ENCODE measurements around the gene FBXW4. TPM values are rescaled to one million over a fixed set of nuclear protein-coding genes. Genes with fewer than 3 reads are reported as not detected.
"Not testable (repeated sequence)": the region's sequence is repeated elsewhere in the genome, so short reads cannot be mapped to it uniquely, and the experiment has no call there.

FBXW4 gene
- total RNA-seq, 1 donor from 2014 or later, result 21.9 TPM

DNA sequence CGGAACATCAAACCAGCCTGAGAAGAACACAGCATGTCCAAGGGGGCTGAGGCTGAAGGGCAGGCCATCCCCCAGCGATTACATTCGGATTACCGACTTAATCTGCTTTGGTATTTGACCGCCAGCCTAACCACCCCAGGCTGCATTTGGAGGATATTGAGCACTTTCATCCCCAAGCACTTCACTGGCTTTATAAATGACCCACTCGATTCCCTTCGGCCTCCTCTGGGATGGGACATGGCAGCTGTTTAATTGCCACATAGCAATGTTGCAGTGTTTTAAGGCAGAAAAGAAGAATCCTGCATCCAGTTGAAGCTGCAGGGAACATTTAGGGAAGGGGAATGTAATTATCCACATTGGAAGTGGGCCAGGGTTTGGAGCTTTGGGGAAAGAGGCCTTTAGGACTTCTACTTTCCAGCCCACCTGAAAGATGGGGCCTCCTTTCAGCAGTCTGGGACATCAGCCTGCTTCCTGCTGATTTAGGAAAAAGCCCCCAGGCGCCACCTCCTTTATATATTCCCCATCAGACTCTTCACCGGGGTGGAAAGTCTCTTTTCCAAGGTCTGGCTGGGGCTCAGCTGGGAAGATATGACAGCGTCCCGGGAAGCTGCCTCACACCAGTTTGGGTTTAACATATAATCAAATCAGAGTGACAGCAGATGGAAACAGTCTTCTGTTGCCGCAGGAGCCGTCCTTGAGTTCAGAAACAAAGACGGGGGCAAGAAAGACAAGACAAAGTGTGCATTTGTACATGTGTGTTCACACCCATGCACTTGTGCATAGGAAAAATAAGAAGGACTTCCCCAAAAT is 97.7 kb downstream of the FBXW4 start:
- Histone ChIP-seq H3K4me3 (ENCODE audit: insufficient read depth, low read depth, low read length) (no peak overlapping the region), H3K4me1 (ENCODE audit: insufficient read depth, low read length) (no peaks in the 10 kb centered on the region), H2AFZ (ENCODE audit: low read depth, low read length) (no peak overlapping the region), H3K4me2 (ENCODE audit: low read length) (no peak overlapping the region), H3K27ac (ENCODE audit: low read depth, low read length) (no peak overlapping the region), H3K27me3 (ENCODE audit: insufficient read depth, low read length) (no peaks in the 10 kb centered on the region), H3K9ac (ENCODE audit: low read length) (no peak overlapping the region), H3K79me2 (ENCODE audit: insufficient read depth, low read length) (no peaks in the 10 kb centered on the region), H3K36me3 (ENCODE audit: insufficient read depth, low read length) (no peaks in the 10 kb centered on the region), H4K20me1 (ENCODE audit: insufficient read depth, low read length) (peaks cover 5% of the 10 kb centered on the region), H3K9me3 (ENCODE audit: insufficient read depth, low read depth, low read length) (no peaks in the 10 kb centered on the region)
- TF ChIP-seq EZH2 (IDR thresholded peaks at IDR 0.05; ENCODE audit: insufficient read depth, low read length), result no peak
- TF ChIP-seq, protein P1, sequence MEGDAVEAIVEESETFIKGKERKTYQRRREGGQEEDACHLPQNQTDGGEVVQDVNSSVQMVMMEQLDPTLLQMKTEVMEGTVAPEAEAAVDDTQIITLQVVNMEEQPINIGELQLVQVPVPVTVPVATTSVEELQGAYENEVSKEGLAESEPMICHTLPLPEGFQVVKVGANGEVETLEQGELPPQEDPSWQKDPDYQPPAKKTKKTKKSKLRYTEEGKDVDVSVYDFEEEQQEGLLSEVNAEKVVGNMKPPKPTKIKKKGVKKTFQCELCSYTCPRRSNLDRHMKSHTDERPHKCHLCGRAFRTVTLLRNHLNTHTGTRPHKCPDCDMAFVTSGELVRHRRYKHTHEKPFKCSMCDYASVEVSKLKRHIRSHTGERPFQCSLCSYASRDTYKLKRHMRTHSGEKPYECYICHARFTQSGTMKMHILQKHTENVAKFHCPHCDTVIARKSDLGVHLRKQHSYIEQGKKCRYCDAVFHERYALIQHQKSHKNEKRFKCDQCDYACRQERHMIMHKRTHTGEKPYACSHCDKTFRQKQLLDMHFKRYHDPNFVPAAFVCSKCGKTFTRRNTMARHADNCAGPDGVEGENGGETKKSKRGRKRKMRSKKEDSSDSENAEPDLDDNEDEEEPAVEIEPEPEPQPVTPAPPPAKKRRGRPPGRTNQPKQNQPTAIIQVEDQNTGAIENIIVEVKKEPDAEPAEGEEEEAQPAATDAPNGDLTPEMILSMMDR (IDR thresholded peaks at IDR 0.05; ENCODE audit: insufficient read depth, low read depth, low read length), result no peak
- FAIRE-seq (no peak), DNase-seq (ENCODE audit: low read depth) (no peak)
- Mint-ChIP-seq H3K27ac (ENCODE audit: unreplicated experiment) (no peak overlapping the region), H3K27me3 (ENCODE audit: low read depth, unreplicated experiment) (no peaks in the 10 kb centered on the region), H3K4me3 (ENCODE audit: unreplicated experiment) (no peak overlapping the region), H3K9me3 (ENCODE audit: unreplicated experiment) (no peaks in the 10 kb centered on the region), H3K4me1 (ENCODE audit: low read depth, unreplicated experiment) (no peaks in the 10 kb centered on the region), H3K36me3 (ENCODE audit: low read depth, unreplicated experiment) (peaks cover 4% of the 10 kb centered on the region)

DNA sequence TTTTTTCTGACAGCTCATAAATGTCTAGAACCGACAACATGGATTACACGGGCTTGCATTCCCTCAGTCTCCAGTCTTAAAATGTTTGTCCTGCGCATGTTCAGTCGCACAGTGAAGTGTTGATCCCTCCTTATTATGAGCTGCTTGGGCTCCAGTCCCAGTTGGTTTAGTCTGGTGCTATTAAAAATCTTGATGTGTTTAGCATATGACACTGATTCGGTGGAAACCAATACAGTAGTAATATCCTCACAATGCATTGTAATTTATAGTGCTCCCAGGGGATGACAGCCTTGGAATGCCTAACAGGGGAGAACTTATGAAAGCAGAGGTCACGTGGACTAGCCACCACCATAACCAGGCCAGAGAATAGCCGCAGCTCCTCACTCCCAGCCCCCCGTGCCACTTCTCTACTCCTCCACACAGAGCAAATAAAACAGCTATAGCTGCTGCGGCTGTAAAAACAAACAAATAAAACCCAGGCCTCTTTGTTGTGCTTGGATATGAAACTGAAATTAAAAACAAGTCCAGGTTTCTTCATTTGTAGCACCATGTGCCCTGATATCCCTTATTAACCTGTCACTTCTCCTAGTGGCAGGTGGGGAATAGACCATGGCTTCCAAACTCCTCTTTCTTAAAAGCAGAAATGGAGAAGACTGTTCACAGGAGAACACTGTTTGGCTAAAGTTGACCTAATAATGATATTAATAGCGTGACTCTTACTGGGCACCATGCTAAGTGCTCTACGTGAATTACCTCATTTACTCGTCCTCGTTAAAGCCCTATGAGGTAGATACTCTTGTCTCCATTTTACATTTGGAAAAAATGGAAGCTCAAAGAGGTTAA is 99.2 kb downstream of the FBXW4 start:
- H3K9ac ChIP-seq (ENCODE audit: low read length), result no peak overlapping the region
- H3K36me3 ChIP-seq (ENCODE audit: insufficient read depth, low read length), result no peaks in the 10 kb centered on the region
- no peaks in the 10 kb centered on the region for H3K9me3 ChIP-seq (ENCODE audit: insufficient read depth, low read depth, low read length)
- DNase-seq (ENCODE audit: low read depth), result no peak
- H3K79me2 ChIP-seq (ENCODE audit: insufficient read depth, low read length), result no peaks in the 10 kb centered on the region
- no peak overlapping the region for H3K27ac Mint-ChIP-seq (ENCODE audit: unreplicated experiment)
- no peak overlapping the region for H3K4me3 Mint-ChIP-seq (ENCODE audit: unreplicated experiment)
- no peaks in the 10 kb centered on the region for H3K27me3 Mint-ChIP-seq (ENCODE audit: low read depth, unreplicated experiment)
- H3K36me3 Mint-ChIP-seq (ENCODE audit: low read depth, unreplicated experiment), result peaks cover 4% of the 10 kb centered on the region
- H3K9me3 Mint-ChIP-seq (ENCODE audit: unreplicated experiment), result no peaks in the 10 kb centered on the region
- no peaks in the 10 kb centered on the region for H3K27me3 ChIP-seq (ENCODE audit: insufficient read depth, low read length)
- H3K4me1 ChIP-seq (ENCODE audit: insufficient read depth, low read length), result no peaks in the 10 kb centered on the region
- H3K4me1 Mint-ChIP-seq (ENCODE audit: low read depth, unreplicated experiment), result no peaks in the 10 kb centered on the region
- FAIRE-seq, result no peak
- H4K20me1 ChIP-seq (ENCODE audit: insufficient read depth, low read length), result peaks cover 5% of the 10 kb centered on the region
- H3K4me2 ChIP-seq (ENCODE audit: low read length), result no peak overlapping the region
- H2AFZ ChIP-seq (ENCODE audit: low read depth, low read length), result no peak overlapping the region
- no peak overlapping the region for H3K4me3 ChIP-seq (ENCODE audit: insufficient read depth, low read depth, low read length)
- no peak overlapping the region for H3K27ac ChIP-seq (ENCODE audit: low read depth, low read length)
- TF ChIP-seq EZH2 (IDR thresholded peaks at IDR 0.05; ENCODE audit: insufficient read depth, low read length), result no peak
- TF ChIP-seq, protein P1 (IDR thresholded peaks at IDR 0.05; ENCODE audit: insufficient read depth, low read depth, low read length), result no peak

- not testable (repeated sequence) for H3K36me3 ChIP-seq (ENCODE audit: insufficient read depth, low read length); H3K4me2 ChIP-seq (ENCODE audit: low read length); H3K9me3 ChIP-seq (ENCODE audit: insufficient read depth, low read depth, low read length); H3K4me1 ChIP-seq (ENCODE audit: insufficient read depth, low read length); H3K36me3 Mint-ChIP-seq (ENCODE audit: low read depth, unreplicated experiment); H3K4me1 Mint-ChIP-seq (ENCODE audit: low read depth, unreplicated experiment); H3K4me3 ChIP-seq (ENCODE audit: insufficient read depth, low read depth, low read length); H3K27ac Mint-ChIP-seq (ENCODE audit: unreplicated experiment); FAIRE-seq; DNase-seq (ENCODE audit: low read depth); H3K79me2 ChIP-seq (ENCODE audit: insufficient read depth, low read length); H3K4me3 Mint-ChIP-seq (ENCODE audit: unreplicated experiment); H3K9ac ChIP-seq (ENCODE audit: low read length); H3K27ac ChIP-seq (ENCODE audit: low read depth, low read length); H3K27me3 ChIP-seq (ENCODE audit: insufficient read depth, low read length); H3K9me3 Mint-ChIP-seq (ENCODE audit: unreplicated experiment); H4K20me1 ChIP-seq (ENCODE audit: insufficient read depth, low read length); H2AFZ ChIP-seq (ENCODE audit: low read depth, low read length); H3K27me3 Mint-ChIP-seq (ENCODE audit: low read depth, unreplicated experiment)
These were observed 101.6 kb downstream of the FBXW4 start for GRCh38 chr10:101593331-101593730.

Measured in astrocyte (in vitro differentiated cells and primary cell).